ENCODE data around the gene HEPH.
"Not testable (repeated sequence)": the region's sequence is repeated elsewhere in the genome, so short reads cannot be mapped to it uniquely, and the experiment has no call there.

Gene HEPH

GRCh38 chrX:66233209-66233608 is 69.2 kb downstream of the HEPH start:
- DNase-seq, result no peak

- not testable (repeated sequence) for DNase-seq
Measured at GRCh38 chrX:66233904-66234303, 69.9 kb downstream of the HEPH start.

GRCh38 chrX:66255359-66255967 is 91.4 kb downstream of the HEPH start:
- no peak for DNase-seq

- DNase-seq, result no peak
Measured at GRCh38 chrX:66262807-66263206, 98.8 kb downstream of the HEPH start.
